NB4 (cell line): Measurements from ENCODE around the gene COL7A1.

Experiments
- DNase-seq: peaks from one replicate; pipeline ENCODE4 v3.0.0; 2010; ENCODE audit warnings: low read depth
- H3K4me3 ChIP-seq: one replicate; pipeline ENCODE4 v1.5.1; 2011; ENCODE audit warnings: mild to moderate bottlenecking, low read depth, low read length, moderate library complexity
- CTCF ChIP-seq: IDR thresholded peaks from one replicate; pipeline ENCODE4 v1.5.1; 2012; ENCODE audit warnings: low read depth, low read length
- MAX ChIP-seq: IDR thresholded peaks from 2 replicates; pipeline ENCODE4 v1.6.1; 2011; ENCODE audit warnings: low read depth, low read length
- MYC ChIP-seq: IDR thresholded peaks from 2 replicates; pipeline ENCODE4 v1.6.1; 2011; ENCODE audit warnings: low read depth, low read length
- POLR2A ChIP-seq: IDR thresholded peaks from 2 replicates; pipeline ENCODE4 v1.6.1; 2011; ENCODE audit warnings: mild to moderate bottlenecking; ENCODE audit not compliant: insufficient read length; ENCODE audit errors: extremely low read depth

The COL7A1 gene

DNA sequence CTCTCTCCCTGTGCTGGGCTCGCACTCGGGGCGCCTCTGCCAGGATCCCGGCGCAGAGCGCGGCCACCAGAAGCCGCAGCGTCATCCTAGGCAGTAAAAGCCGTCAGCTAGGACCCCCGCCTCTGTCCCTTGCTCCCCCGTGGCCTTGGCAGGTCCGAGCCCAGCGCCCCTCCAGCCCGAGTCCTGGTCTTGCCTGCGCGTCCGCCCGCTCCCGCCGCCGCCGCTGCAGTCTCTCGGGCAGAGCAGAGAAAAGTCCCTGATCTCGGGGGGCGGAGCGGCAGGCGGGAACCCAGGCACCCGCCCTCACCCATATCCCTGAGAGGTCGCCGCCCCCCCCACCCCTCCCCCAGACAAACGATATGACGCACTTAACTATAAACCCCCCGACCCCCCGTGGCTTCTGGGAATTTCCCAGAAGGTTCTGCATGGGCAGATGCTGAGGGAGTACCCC, at the start of gene COL7A1:
TSS of gene COL7A1 (minus strand) at position 255 of the 451 bp plus-strand sequence. CDS start at position 85, 170 bp downstream.
- H3K4me3 ChIP-seq, result no peak within 1 kb of the TSS
- no peak for TF ChIP-seq MYC
- TF ChIP-seq MAX, result no peak
- TF ChIP-seq POLR2A, result no peak
- no peak for TF ChIP-seq CTCF
- no peak for DNase-seq

DNA sequence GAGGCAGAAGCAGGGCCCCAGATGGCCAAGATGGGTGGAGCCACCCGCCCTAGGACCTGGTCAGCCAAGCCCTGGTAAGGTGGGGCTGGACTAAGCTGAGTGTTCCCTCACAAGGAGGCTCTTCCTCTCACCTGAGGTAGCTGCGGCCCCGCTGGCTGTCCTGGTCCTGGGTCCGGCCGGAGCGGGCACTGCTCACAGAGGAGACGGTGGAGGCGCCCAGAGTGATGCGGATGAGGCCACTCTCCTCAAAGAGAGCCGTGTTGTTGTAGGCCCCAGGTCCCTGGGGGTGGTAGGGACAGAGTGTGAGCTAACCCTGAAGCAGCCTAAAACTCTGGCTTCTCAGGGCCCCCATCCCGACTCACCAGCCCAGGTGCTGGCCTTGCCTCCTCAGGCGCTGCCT, 47.5 kb upstream of the COL7A1 start:
- TF ChIP-seq MYC (no peak), POLR2A (no peak), CTCF (no peak), MAX (no peak)
- DNase-seq, result no peak
- H3K4me3 ChIP-seq, result no peak overlapping the region

- no peak overlapping the region for H3K4me3 ChIP-seq
- TF ChIP-seq MAX (no peak), MYC (no peak), POLR2A (no peak), CTCF (no peak)
- DNase-seq, result no peak
Observed at GRCh38 chr3:48641396-48641795, 46.3 kb upstream of the COL7A1 start.

DNA sequence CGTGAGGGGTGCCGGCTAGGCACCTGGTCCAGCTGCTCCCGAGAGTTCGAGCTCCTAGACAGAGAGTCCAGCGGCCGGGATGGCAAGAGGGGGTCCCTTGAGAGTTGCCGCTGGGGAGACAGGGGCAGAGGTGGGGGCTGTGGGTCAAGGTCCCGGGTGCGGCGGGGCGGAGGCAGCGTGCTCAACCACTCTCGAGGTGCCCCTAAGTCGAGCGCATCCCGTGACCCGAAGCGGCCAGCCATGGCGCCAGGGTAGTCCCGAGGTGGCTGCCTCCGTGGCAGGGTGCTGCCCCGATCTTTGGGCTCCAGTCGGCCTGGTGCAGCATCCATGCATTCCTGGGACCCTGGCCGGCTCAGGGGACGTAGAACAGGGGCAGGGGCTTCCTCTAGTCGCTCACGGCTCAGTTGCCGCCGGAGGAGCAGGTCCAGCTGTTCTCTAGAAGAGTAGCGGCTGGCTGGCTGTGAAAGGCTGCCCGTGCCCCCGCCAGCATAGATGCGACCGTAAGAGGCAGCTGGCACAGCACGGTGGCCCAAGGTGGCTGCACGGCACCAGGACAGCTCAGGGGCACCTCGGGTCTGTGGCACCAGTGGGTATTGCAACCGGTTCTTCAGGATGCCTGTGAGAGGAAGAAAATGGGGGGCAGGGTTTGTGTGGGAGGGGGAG, 44.9 kb upstream of the COL7A1 start:
- TF ChIP-seq MAX (no peak), MYC (no peak)
- no peak for DNase-seq
- H3K4me3 ChIP-seq, result no peak overlapping the region

DNA sequence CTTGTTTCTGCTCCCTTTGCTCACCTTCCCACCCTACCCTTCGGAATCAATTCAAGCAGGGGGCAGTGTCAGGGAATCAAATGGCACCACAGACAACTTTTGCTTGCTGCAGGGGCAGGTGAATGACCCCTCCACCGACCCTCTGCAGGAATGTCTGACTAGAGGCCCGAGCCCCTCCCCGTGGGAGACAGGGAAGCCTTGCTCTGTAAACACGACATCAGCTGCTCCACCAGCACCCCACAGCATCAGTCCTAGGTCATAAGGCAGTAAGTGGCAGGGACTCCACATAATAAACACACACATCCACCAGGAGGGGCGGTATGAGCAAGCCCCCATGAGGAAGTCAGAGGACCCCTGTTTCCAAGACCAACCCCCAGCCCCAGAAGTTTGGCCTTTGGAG, 42.2 kb upstream of the COL7A1 start:
- no peak for DNase-seq
- no peak overlapping the region for H3K4me3 ChIP-seq
- no peak for TF ChIP-seq POLR2A
- no peak for TF ChIP-seq MAX
- TF ChIP-seq MYC, result no peak
- TF ChIP-seq CTCF, result no peak

GRCh38 chr3:48636149-48636655, 41.1 kb upstream of the COL7A1 start:
- no peak for TF ChIP-seq MYC
- no peak for TF ChIP-seq CTCF
- no peak for TF ChIP-seq POLR2A
- no peak for TF ChIP-seq MAX
- H3K4me3 ChIP-seq, result peak overlapping the region; percentile 67
- no peak for DNase-seq
